Omental fat pad (tissue), 4 donors: ENCODE data around the gene MED1. TPM values are rescaled to one million over a fixed set of nuclear protein-coding genes. Genes with fewer than 3 reads are reported as not detected.
"Not testable (repeated sequence)": the region's sequence is repeated elsewhere in the genome, so short reads cannot be mapped to it uniquely, and the experiment has no call there.

Experiments used
- ATAC-seq: fragments of 150-250 bp; one replicate; pipeline ENCODE4 v1.9.1; 2016; ENCODE audit warnings: mild to moderate bottlenecking, moderate library complexity; ENCODE audit not compliant: low FRiP score
- DNase-seq: peaks from one replicate; pipeline ENCODE4 v3.0.0-alpha.2; 2019; ENCODE audit warnings: low spot score
- CTCF ChIP-seq, 3 donors: fragments of 450-650 bp; IDR thresholded peaks; one replicate each; pipeline ENCODE4 v1.5.1; 2016 to 2017; ENCODE audit warnings: antibody characterized with exemption in 3 of 3, mild to moderate bottlenecking in 3 of 3, moderate library complexity in 2 of 3
- total RNA-seq, 4 donors: library from RNA; depleted of rRNA; stranded (reverse); fragments of >200 nt; gene quantifications; one replicate each; pipeline ENCODE4 v1.1.0, GENCODE V29; 2016

MED1 gene
- total RNA-seq, 4 donors from 2014 or later: 21.4 to 34.0 (median 29.0) TPM

GRCh38 chr17:39450051-39450450, 1.0 kb downstream of the MED1 start:
- DNase-seq (no peak), ATAC-seq (no peak)
- TF ChIP-seq CTCF (IDR thresholded peaks at IDR 0.05): no peak

- DNase-seq (no peak), ATAC-seq (no peak)
- no peak for TF ChIP-seq CTCF (IDR thresholded peaks at IDR 0.05)
These were observed 3.5 kb downstream of the MED1 start for GRCh38 chr17:39447561-39447960.

- no peak for TF ChIP-seq CTCF (IDR thresholded peaks at IDR 0.05)
- DNase-seq (no peak), ATAC-seq (no peak)
These were observed 7.7 kb downstream of the MED1 start for GRCh38 chr17:39443326-39443725.

GRCh38 chr17:39439868-39440267, 11.2 kb downstream of the MED1 start:
- DNase-seq: not testable (repeated sequence)

GRCh38 chr17:39429600-39429999, 21.5 kb downstream of the MED1 start:
- TF ChIP-seq CTCF (IDR thresholded peaks at IDR 0.05): no peak
- DNase-seq (no peak), ATAC-seq (no peak)

More at GRCh38 chr17:39439868-39440267, 11.2 kb downstream of the MED1 start:
- ATAC-seq: not testable (repeated sequence)

- no peak for TF ChIP-seq CTCF (IDR thresholded peaks at IDR 0.05)
- DNase-seq (no peak), ATAC-seq (no peak)
These were observed 34.9 kb downstream of the MED1 start for GRCh38 chr17:39416141-39416540.

GRCh38 chr17:39410279-39410678, 40.8 kb downstream of the MED1 start:
- TF ChIP-seq CTCF (IDR thresholded peaks at IDR 0.05): no peak
- ATAC-seq (no peak), DNase-seq (no peak)

- DNase-seq (no peak), ATAC-seq (no peak)
- TF ChIP-seq CTCF (IDR thresholded peaks at IDR 0.05): no peak
These were observed 42.7 kb downstream of the MED1 start for GRCh38 chr17:39408360-39408759.
